Breast epithelium (tissue), 4 donors: ENCODE measurements around the gene RAET1G. TPM values are rescaled to one million over a fixed set of nuclear protein-coding genes. Genes with fewer than 3 reads are reported as not detected.
"Not testable (repeated sequence)": the region's sequence is repeated elsewhere in the genome, so short reads cannot be mapped to it uniquely, and the experiment has no call there.

Source experiments
- DNase-seq, 2 donors: peaks; one replicate each; pipeline ENCODE4 v3.0.0-alpha.2; 2019; ENCODE audit warnings: low spot score in 2 of 2
- H3K27ac ChIP-seq, 2 donors: fragments of 200-600 bp; sonication (generic) in 1 of 2; one replicate each; pipeline ENCODE4 v1.5.1; 2016 to 2019; ENCODE audit warnings: mild to moderate bottlenecking in 1 of 2
- H3K27me3 ChIP-seq, 2 donors: fragments of 200-600 bp; sonication (generic) in 1 of 2; one replicate each; pipeline versions ENCODE4 v1.5.1 to v1.6.0; 2017 to 2019; ENCODE audit warnings: control low read depth in 1 of 2, mild to moderate bottlenecking in 1 of 2
- H3K36me3 ChIP-seq: fragments of 200-600 bp; one replicate; pipeline ENCODE4 v1.5.1; 2019
- H3K4me1 ChIP-seq, 2 donors: fragments of 200-600 bp; sonication (generic); one replicate each; pipeline ENCODE4 v1.5.1; 2016 to 2019; ENCODE audit warnings: control low read depth in 1 of 2
- H3K4me3 ChIP-seq, 3 donors: fragments of 200-600 bp; sonication (generic); 1 replicate in 2 of 3; 2 replicates in 1 of 3; pipeline ENCODE4 v1.5.1; 2016 to 2019; ENCODE audit warnings: mild to moderate bottlenecking in 3 of 3, moderate library complexity in 2 of 3
- H3K9me3 ChIP-seq, 2 donors: fragments of 200-600 bp; sonication (generic) in 1 of 2; one replicate each; pipeline ENCODE4 v1.5.1; 2016 to 2019; ENCODE audit warnings: control low read depth in 1 of 2
- CTCF ChIP-seq, 3 donors: fragments of 450-650 bp; IDR thresholded peaks; one replicate each; pipeline ENCODE4 v1.5.1; 2016 to 2017; ENCODE audit warnings: antibody characterized with exemption in 3 of 3, mild to moderate bottlenecking in 3 of 3, moderate library complexity in 3 of 3
- POLR2A ChIP-seq: fragments of 450-650 bp; IDR thresholded peaks from one replicate; pipeline ENCODE4 v1.6.1; 2016; ENCODE audit warnings: antibody characterized with exemption, mild to moderate bottlenecking, moderate library complexity
- POLR2AphosphoS5 ChIP-seq, 3 donors: sonication (generic); formaldehyde crosslinking; IDR thresholded peaks; one replicate each; pipeline ENCODE4 v1.6.1; 2017; ENCODE audit warnings: antibody characterized with exemption in 3 of 3
- intact Hi-C: fragments of 100-400 bp; cut with DNase I; formaldehyde crosslinking; loops from one replicate; pipeline ENCODE4 v1.15.1; 2023; ENCODE audit warnings: low total_unique reads
- total RNA-seq, 3 donors: library from RNA; depleted of rRNA; stranded (reverse); fragments of >200 nt; gene quantifications; one replicate each; pipeline ENCODE4 v1.1.0, GENCODE V29; 2016

RAET1G gene
- total RNA-seq, 3 donors from 2014 or later, result 2.2 TPM; not detected in 2

- Histone ChIP-seq H3K4me1 (no peaks in the 10 kb centered on the region), H3K4me3 (no peak overlapping the region), H3K9me3 (no peaks in the 10 kb centered on the region), H3K36me3 (no peaks in the 10 kb centered on the region), H3K27me3 (peaks cover 0 to 21% of the 10 kb centered on the region in 2 donors), H3K27ac (no peak overlapping the region)
- TF ChIP-seq POLR2AphosphoS5 (IDR thresholded peaks at IDR 0.05) (no peak), POLR2A (no peak), CTCF (IDR thresholded peaks at IDR 0.05) (no peak)
- no peak for DNase-seq
- intact Hi-C loops, result no loop called here
These were observed 25.1 kb upstream of the RAET1G start for GRCh38 chr6:149948011-149948410.

- H3K36me3 ChIP-seq, intact Hi-C loops, DNase-seq, H3K9me3 ChIP-seq, H3K27ac ChIP-seq, H3K4me3 ChIP-seq, H3K4me1 ChIP-seq: not testable (repeated sequence)
- peaks cover 0 to 17% of the 10 kb centered on the region in 2 donors for H3K27me3 ChIP-seq
These were observed 24.6 kb upstream of the RAET1G start for GRCh38 chr6:149947533-149947932.

GRCh38 chr6:149946631-149947030 is 23.7 kb upstream of the RAET1G start:
- H3K36me3 ChIP-seq, intact Hi-C loops, H3K4me3 ChIP-seq, DNase-seq, H3K9me3 ChIP-seq, H3K4me1 ChIP-seq, H3K27ac ChIP-seq: not testable (repeated sequence)
- peaks cover 0 to 10% of the 10 kb centered on the region in 2 donors for H3K27me3 ChIP-seq

GRCh38 chr6:149945276-149945675 is 22.4 kb upstream of the RAET1G start:
- H3K4me3 ChIP-seq, H3K4me1 ChIP-seq, H3K27me3 ChIP-seq, H3K27ac ChIP-seq, DNase-seq, H3K36me3 ChIP-seq, intact Hi-C loops, H3K9me3 ChIP-seq: not testable (repeated sequence)

GRCh38 chr6:149943321-149943720 is 20.4 kb upstream of the RAET1G start:
- peaks cover 0 to 29% of the 10 kb centered on the region in 2 donors for H3K27me3 ChIP-seq
- H3K27ac ChIP-seq, DNase-seq, intact Hi-C loops, H3K9me3 ChIP-seq, H3K4me3 ChIP-seq, H3K36me3 ChIP-seq, H3K4me1 ChIP-seq: not testable (repeated sequence)

GRCh38 chr6:149942461-149942829 is 19.5 kb upstream of the RAET1G start:
- intact Hi-C loops, result no loop called here
- H3K4me3 ChIP-seq, result peak overlapping the region; percentile 40 to 74 (median 60)
- H3K27me3 ChIP-seq, result peaks cover 0 to 32% of the 10 kb centered on the region in 2 donors
- DNase-seq, result no peak
- H3K27ac ChIP-seq, result no peak overlapping the region
- TF ChIP-seq CTCF (IDR thresholded peaks at IDR 0.05) (no peak), POLR2A (no peak), POLR2AphosphoS5 (IDR thresholded peaks at IDR 0.05) (no peak)
- H3K36me3 ChIP-seq, result no peaks in the 10 kb centered on the region
- no peaks in the 10 kb centered on the region for H3K4me1 ChIP-seq
- no peaks in the 10 kb centered on the region for H3K9me3 ChIP-seq

GRCh38 chr6:149941583-149942460 is 18.9 kb upstream of the RAET1G start, which contains the start of gene ULBP2:
Gene ULBP2, plus strand, starts transcription at chr6:149942014. Its CDS starts 59 bp downstream, at chr6:149942073.
- peak in 1 of 2 donors; percentile 72 for DNase-seq
- Histone ChIP-seq H3K4me1 (no peaks in the 10 kb centered on the region), H3K9me3 (no peaks in the 10 kb centered on the region), H3K4me3 (peak within 1 kb of the TSS; percentile 40 to 74 (median 60)), H3K27ac (no peak within 1 kb of the TSS), H3K27me3 (peaks cover 0 to 38% of the 10 kb centered on the region in 2 donors), H3K36me3 (no peaks in the 10 kb centered on the region)
- no peak for TF ChIP-seq CTCF (IDR thresholded peaks at IDR 0.05)
- TF ChIP-seq POLR2A, result no peak
- peak in 2 of 3 donors; percentile 27 to 34 for TF ChIP-seq POLR2AphosphoS5 (IDR thresholded peaks at IDR 0.05)
- intact Hi-C loops, result no loop called here
